GM10266 (cell line): ENCODE measurements around the gene TRERF1.
A peak's percentile ranks its signal among the peaks of the same experiment; 100 is the strongest.

ENCODE experiments used
- DNase-seq: peaks from one replicate; pipeline ENCODE4 v3.0.0; 2012; ENCODE audit errors: extremely low spot score
- TF ChIP-seq, protein P1 (sequence below): IDR thresholded peaks from 2 replicates; pipeline ENCODE4 v1.5.1; 2012; ENCODE audit warnings: mild to moderate bottlenecking, low read depth; ENCODE audit not compliant: control insufficient read depth, insufficient read depth; ENCODE audit errors: missing control alignments

TRERF1 gene

DNA sequence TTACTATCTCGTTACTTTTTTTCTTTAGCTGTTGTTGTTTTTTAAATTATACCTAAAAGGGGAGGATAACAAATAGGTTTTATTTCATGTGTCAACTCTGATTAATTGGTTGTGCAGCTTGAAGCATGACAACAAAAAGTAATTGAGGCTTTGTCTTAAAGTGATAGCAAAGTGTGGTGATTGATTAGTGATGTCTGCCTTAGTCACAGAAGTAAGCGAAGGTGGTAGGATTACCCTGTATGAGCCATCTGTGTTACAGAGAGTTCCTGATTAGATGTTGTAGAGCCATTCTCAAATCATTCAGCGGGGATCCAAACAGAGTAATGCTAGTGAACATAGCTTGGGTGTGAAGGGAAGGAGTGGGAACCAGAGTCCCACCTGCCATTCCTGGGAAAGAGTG, 219.7 kb downstream of the TRERF1 start:
- no peak for DNase-seq
- TF ChIP-seq, protein P1, sequence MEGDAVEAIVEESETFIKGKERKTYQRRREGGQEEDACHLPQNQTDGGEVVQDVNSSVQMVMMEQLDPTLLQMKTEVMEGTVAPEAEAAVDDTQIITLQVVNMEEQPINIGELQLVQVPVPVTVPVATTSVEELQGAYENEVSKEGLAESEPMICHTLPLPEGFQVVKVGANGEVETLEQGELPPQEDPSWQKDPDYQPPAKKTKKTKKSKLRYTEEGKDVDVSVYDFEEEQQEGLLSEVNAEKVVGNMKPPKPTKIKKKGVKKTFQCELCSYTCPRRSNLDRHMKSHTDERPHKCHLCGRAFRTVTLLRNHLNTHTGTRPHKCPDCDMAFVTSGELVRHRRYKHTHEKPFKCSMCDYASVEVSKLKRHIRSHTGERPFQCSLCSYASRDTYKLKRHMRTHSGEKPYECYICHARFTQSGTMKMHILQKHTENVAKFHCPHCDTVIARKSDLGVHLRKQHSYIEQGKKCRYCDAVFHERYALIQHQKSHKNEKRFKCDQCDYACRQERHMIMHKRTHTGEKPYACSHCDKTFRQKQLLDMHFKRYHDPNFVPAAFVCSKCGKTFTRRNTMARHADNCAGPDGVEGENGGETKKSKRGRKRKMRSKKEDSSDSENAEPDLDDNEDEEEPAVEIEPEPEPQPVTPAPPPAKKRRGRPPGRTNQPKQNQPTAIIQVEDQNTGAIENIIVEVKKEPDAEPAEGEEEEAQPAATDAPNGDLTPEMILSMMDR: no peak

DNA sequence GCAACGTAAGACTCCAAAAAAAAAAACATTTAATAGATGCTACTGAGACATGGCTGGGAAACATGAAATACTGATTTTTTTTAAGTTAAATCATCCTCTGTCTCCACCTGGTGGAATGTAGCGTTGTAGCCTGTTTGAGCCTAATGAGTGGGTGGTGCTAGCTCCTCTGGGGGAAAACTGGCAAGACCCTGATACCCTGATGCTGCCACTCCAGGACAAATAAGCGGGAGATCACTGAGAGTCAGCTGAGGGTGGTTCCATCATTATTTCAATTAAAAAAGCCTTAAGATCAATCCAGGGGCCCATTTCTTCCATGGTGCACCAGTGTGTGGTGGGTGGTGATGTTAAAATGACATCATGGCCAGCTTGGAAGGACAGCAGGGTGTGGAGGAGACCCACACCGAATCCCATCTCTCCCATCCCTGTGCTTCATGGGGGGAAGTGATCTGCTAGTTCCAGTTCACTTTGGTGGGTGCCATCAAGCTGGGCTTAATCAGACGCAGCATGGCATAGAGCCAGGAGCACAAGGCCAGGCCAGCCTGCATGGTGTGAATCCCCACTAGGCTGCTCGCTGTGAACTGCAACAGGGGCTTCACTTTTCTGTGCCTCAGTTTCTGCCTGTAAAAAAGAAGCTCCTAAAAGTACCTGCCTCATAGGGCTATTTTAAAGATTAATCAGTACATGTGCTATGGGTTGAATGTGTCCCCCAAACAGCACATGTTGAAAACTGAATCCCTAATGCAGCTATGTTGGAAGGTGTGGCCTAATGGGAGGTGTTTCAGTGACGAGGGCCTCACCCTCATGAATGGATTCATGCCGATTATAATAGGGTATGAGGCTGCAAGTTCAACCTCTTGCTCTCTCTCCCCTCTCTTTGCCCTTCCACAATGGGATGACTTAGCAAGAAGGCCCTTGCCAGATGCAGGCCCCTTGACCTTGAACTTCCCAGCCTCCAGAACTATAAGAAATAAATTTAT, 221.1 kb downstream of the TRERF1 start:
- TF ChIP-seq, protein P1: peak; percentile 49
- DNase-seq: no peak

GRCh38 chr6:42229506-42230119, 222.1 kb downstream of the TRERF1 start:
- TF ChIP-seq, protein P1: no peak
- no peak for DNase-seq

DNA sequence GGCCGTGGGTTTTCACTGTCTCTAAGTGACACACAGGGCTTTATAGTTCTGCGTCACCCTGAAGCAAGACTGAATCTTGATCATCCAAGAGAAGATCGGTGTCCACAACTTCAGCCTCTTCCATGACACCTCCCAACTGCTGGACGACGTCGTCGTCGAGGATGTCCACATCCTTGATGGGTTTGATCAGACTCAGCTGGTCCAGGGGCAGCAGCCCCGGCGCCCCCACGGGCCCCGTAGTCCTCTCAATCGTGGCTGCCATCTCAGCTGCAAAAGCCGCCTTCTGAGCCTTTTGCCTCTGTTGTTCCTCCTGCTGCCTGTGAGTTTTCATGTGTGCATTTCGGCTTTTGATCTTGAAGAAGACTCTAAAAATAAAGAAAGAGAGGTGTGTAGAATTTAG, 223.4 kb downstream of the TRERF1 start:
- DNase-seq: no peak
- TF ChIP-seq, protein P1: no peak

DNA sequence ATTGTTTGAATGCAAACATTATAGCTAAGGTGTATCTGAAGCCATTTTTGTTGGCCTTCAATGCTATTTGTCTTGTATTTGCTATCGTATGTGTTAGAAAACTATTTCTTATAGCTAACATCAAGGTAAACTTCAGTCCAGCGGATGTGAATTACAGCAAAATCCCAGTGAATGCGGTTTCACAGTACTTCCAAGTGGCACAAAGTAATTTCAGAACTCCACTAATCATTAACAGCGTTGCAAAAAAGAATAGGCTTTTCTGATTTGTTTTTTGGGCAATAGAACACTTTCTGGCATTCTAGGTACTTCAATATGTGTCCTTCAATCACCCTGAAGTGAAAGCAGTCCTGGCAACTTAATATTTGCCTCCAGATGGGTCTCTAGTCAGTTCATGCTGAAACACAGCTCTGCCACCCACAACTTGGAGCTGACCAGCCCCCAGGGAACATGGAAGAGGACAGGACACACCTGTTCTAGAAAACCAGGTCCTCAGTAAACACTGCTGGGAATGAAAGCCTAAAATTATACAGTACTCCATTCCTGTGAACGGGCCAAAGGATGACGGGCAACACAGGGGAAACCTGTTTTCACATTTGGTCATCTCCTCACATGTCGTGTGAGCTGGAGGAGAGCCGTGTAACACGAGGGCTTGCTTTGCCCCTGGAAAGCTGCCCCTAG, 224.4 kb downstream of the TRERF1 start:
- TF ChIP-seq, protein P1: no peak
- no peak for DNase-seq

- TF ChIP-seq, protein P1: no peak
- no peak for DNase-seq
Observed at GRCh38 chr6:42226645-42227143, 225.0 kb downstream of the TRERF1 start.

DNA sequence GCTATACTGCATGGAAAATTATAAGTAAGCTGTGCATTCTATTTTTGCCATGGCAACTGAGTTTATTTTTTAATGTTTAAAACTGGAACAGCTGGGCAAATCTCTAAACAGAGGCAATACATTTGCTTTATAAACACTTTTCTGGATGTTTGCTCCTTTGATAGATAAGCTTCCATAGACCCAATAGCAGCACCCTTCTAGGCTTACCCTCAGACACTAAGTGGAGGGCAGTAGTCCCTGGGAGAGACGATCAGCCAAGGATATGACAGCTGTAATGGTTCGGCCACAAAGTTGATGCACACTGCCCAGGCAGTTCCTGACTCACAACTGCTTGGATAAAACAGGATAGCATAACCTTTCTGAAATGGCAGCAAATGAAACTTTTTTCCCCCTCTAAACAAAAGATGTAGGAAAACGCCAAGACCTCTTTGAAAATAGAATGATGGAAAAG, 225.5 kb downstream of the TRERF1 start:
- DNase-seq: no peak
- TF ChIP-seq, protein P1: no peak
